ENCODE results near the gene FAF1. TPM values are rescaled to one million over a fixed set of nuclear protein-coding genes. Genes with fewer than 3 reads are reported as not detected.

FAF1 gene
- total RNA-seq, 1 donor from 2014 or later, result 54.3 TPM

GRCh38 chr1:50416553-50417453 lies 543.3 kb downstream of the FAF1 start:
- no peak for TF ChIP-seq CTCF (IDR thresholded peaks at IDR 0.05; ENCODE audit: unreplicated experiment)
- H3K27ac Mint-ChIP-seq (ENCODE audit: unreplicated experiment), result peak overlapping the region; percentile 53
- peaks cover 43% of the 10 kb centered on the region for H3K27me3 Mint-ChIP-seq (ENCODE audit: unreplicated experiment)
- no peaks in the 10 kb centered on the region for H3K9me3 Mint-ChIP-seq (ENCODE audit: unreplicated experiment)
- H3K36me3 Mint-ChIP-seq (ENCODE audit: low read depth, unreplicated experiment), result peaks cover 4% of the 10 kb centered on the region
- peaks cover 24% of the 10 kb centered on the region for H3K4me1 Mint-ChIP-seq (ENCODE audit: unreplicated experiment)
- no peak for DNase-seq (ENCODE audit: low spot score)
- peak overlapping the region; percentile 78 for H3K4me3 Mint-ChIP-seq (ENCODE audit: unreplicated experiment)

DNA sequence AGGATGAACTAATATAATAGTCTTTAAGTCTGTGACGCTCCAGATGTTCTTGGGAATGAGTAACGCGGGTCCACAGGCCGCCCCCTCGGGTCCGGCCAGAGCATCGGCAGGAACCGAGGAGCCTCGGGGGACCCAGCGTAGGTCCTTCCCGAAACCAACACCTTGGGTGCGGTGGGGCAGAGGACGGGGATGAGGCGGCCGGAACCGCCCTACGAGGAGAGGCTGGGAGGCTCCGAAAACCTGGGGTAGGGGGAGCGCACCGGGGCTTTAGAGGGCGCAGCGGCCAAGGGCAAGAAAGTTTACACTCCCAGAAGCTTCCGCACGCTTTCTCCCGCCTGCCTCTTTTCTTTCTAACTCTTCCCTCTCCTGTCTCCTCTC lies 543.9 kb downstream of the FAF1 start:
- Mint-ChIP-seq H3K4me1 (ENCODE audit: unreplicated experiment) (peaks cover 21% of the 10 kb centered on the region), H3K4me3 (ENCODE audit: unreplicated experiment) (peak overlapping the region; percentile 78)
- no peak for DNase-seq (ENCODE audit: low spot score)

GRCh38 chr1:50415235-50416149 lies 544.6 kb downstream of the FAF1 start:
- no peaks in the 10 kb centered on the region for H3K9me3 Mint-ChIP-seq (ENCODE audit: unreplicated experiment)
- DNase-seq (ENCODE audit: low spot score), result peak; percentile 50
- TF ChIP-seq CTCF (IDR thresholded peaks at IDR 0.05; ENCODE audit: unreplicated experiment), result peak; percentile 22
- H3K27ac Mint-ChIP-seq (ENCODE audit: unreplicated experiment), result no peak overlapping the region
- H3K27me3 Mint-ChIP-seq (ENCODE audit: unreplicated experiment), result peaks cover 40% of the 10 kb centered on the region
- no peak overlapping the region for H3K4me3 Mint-ChIP-seq (ENCODE audit: unreplicated experiment)
- peaks cover 3% of the 10 kb centered on the region for H3K36me3 Mint-ChIP-seq (ENCODE audit: low read depth, unreplicated experiment)
- H3K4me1 Mint-ChIP-seq (ENCODE audit: unreplicated experiment), result peaks cover 20% of the 10 kb centered on the region

More for the DNA sequence above, 543.9 kb downstream of the FAF1 start:
- Mint-ChIP-seq H3K36me3 (ENCODE audit: low read depth, unreplicated experiment) (peaks cover 3% of the 10 kb centered on the region), H3K9me3 (ENCODE audit: unreplicated experiment) (no peaks in the 10 kb centered on the region), H3K27ac (ENCODE audit: unreplicated experiment) (no peak overlapping the region), H3K27me3 (ENCODE audit: unreplicated experiment) (peaks cover 41% of the 10 kb centered on the region)
- TF ChIP-seq CTCF (IDR thresholded peaks at IDR 0.05; ENCODE audit: unreplicated experiment), result no peak

- no peak for TF ChIP-seq CTCF (IDR thresholded peaks at IDR 0.05; ENCODE audit: unreplicated experiment)
- no peaks in the 10 kb centered on the region for H3K9me3 Mint-ChIP-seq (ENCODE audit: unreplicated experiment)
- H3K27me3 Mint-ChIP-seq (ENCODE audit: unreplicated experiment), result peaks cover 33% of the 10 kb centered on the region
- peaks cover 3% of the 10 kb centered on the region for H3K36me3 Mint-ChIP-seq (ENCODE audit: low read depth, unreplicated experiment)
- no peak overlapping the region for H3K27ac Mint-ChIP-seq (ENCODE audit: unreplicated experiment)
- H3K4me1 Mint-ChIP-seq (ENCODE audit: unreplicated experiment), result peaks cover 14% of the 10 kb centered on the region
- H3K4me3 Mint-ChIP-seq (ENCODE audit: unreplicated experiment), result no peak overlapping the region
- no peak for DNase-seq (ENCODE audit: low spot score)
Observed at GRCh38 chr1:50414853-50415234, 545.2 kb downstream of the FAF1 start.

All from endothelial cell (in vitro differentiated cells).